Stimulated activated CD8-positive, alpha-beta memory T cell treated with anti-CD3 and anti-CD28 coated beads, Interleukin-12 subunit alpha, Interleukin-12 subunit beta, amount 100 ng/mL, for 4 hours (primary cell): ENCODE results near the gene RSU1.

ENCODE experiments used
- DNase-seq: peaks from one replicate; pipeline ENCODE4 v3.0.0-alpha.2; 2020; ENCODE audit warnings: low read depth

RSU1 gene

GRCh38 chr10:16822027-16822426 lies 4.8 kb upstream of the RSU1 start:
- no peak for DNase-seq

- DNase-seq = no peak
Measured at GRCh38 chr10:16820421-16820820, 3.2 kb upstream of the RSU1 start.

DNA sequence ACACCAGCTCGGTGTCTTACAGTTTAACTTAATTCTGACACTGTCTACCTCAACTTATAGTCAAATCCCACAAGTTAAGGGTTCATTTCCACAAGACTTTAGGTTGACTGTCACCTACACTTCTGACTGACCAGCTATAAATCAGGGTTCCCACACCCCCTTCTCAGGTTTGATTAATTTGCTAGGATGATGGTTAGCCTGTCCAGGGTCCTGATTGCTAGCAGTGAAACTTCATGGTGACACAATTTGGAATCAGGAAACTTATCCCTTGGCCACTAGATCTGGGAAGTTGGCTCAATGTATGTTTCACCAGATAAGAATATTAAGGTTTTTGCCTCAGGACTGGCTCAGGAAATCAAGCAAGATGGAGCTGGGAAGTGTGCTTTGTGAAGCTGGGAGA lies 2.8 kb upstream of the RSU1 start:
- no peak for DNase-seq

- DNase-seq = no peak
Measured at GRCh38 chr10:16819436-16819835, 2.2 kb upstream of the RSU1 start.

GRCh38 chr10:16819026-16819425 lies 1.8 kb upstream of the RSU1 start:
- no peak for DNase-seq

DNA sequence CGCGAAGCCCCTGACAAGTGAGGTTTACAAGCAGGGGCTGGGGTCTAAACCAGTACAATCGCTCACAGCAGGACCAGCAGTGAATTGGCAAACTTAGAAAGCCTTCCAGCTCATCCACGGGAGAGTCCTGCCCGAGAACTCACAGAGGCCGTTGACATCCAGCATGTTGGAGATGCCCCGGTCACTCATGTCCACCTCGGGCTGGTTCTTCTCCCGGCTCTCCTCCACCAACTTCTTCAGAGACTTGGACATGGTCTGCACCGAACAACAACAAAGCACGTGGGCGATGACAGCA lies 447 bp downstream of the RSU1 start:
- DNase-seq = no peak

GRCh38 chr10:16816171-16816570 lies 1.1 kb downstream of the RSU1 start:
- no peak for DNase-seq

DNA sequence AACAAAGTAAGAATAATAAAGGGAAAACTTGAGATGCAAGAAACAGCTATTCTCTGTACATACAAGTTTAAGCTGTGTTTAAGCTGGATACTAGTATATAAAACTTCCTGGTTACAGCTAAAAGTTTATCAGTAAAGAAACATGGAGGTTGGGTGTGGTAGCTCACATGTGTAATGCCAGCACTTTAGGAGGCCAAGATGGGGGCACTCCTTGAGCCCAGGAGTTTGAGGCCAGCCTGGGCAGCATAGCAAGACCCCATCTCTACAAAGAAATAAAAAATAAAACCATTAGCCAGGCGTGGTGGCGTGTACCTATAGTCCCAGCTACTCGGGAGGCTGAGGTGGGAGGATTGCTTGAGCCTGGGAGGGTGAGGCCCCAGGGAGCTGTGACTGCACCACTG lies 3.2 kb downstream of the RSU1 start:
- DNase-seq = no peak

DNA sequence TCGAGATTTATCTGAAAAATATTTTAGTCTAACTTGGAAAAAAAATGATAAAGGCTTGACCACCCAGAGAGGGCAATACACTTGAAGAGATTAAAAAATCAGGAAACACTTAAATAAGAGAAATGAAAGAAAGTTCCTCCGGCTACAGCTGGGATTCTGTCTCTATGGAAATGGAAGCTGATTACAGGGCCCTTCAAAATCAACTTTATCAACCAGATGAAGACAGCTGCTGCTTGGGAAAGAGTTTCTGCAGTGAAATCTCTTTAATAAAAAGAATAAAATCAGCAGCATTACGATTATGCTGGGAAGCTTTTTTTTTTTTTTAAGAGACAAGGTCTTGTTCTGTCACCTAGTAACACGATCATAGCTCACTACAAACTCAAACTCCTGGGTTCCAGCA lies 4.5 kb downstream of the RSU1 start:
- DNase-seq = no peak

DNA sequence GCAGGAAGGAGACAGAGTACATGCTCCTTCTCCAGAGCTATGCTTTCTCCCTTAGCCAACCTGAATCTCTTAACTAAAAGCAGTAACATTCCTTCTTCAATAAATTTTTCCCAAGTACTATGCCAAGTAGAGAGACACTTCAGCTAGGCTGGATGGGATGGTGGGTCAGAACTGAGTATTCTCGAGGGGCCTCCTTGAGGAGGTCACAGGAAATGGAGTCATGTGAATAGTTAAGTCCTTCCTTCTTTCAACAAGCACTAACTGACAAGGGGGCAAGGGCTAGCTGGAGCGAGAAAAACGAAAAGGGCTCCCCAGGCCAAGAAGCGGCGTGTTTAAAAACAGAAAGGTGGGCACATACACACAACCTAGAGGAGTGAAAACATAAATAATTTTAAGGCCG lies 5.5 kb downstream of the RSU1 start:
- DNase-seq = no peak

GRCh38 chr10:16811292-16811691 lies 5.9 kb downstream of the RSU1 start:
- no peak for DNase-seq

- DNase-seq = no peak
Measured at GRCh38 chr10:16809074-16809718, 8.0 kb downstream of the RSU1 start.

DNA sequence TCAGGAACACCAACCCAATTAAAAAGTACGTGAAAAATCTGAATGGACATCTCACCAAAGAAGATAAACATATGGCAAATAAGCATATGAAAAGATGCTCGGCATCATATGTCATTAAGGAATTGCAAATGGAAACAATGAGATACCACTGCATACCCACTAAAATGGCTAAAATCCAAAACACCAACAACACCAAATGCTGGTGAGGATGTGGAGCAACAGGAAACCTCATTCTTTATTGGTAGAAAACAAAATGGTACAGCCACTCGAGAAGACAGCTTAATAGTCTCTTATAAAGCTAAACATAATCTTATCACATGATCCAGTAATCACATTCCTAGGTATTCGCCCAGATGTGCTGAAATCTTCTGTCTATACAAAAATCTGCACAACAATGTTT lies 13.1 kb downstream of the RSU1 start:
- no peak for DNase-seq

GRCh38 chr10:16803464-16803863 lies 13.8 kb downstream of the RSU1 start:
- DNase-seq = no peak

GRCh38 chr10:16799621-16800020 lies 17.6 kb downstream of the RSU1 start:
- DNase-seq = no peak

- no peak for DNase-seq
Measured at GRCh38 chr10:16798571-16798970, 18.7 kb downstream of the RSU1 start.

- DNase-seq = no peak
Measured at GRCh38 chr10:16795410-16796073, 21.7 kb downstream of the RSU1 start.

GRCh38 chr10:16794005-16794404 lies 23.2 kb downstream of the RSU1 start:
- no peak for DNase-seq

DNA sequence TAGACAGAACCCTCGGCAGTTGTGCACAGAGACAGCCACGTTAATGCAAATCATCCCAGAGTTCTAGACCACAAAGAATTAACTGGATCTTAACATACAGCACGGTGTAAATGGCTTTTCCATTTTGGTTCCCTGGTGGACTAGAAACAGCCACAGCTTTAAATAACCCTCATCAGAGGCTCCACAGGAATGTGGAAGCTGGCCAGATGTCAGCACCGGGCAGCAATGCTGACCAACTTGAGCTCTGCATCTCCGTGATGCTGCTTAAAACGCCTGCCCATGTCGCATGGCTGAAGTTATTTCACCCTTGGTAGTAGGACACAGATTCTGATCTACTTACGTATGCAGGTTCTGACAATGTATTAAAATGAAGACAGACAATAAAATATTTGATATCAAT lies 24.5 kb downstream of the RSU1 start:
- no peak for DNase-seq

DNA sequence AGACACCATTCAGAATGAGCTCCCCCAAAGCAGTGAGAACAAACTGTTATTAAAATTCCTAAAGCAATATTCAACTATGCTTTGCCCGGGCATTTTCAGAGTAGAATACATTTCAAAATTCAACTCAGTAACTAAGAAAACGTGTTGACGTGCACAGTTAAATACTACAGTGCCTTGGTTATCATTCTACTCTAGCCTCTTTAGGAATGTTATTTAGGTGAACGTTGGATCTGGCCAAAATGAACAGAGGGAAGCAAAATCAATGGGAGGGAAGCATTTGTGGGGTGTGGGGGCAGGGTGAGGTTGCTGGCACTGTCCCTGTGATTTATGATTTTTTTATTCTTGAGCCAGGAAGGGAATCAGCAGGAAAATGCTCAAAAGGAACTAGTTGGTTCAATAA lies 27.5 kb downstream of the RSU1 start:
- DNase-seq = no peak

GRCh38 chr10:16789261-16789660 lies 28.0 kb downstream of the RSU1 start:
- no peak for DNase-seq

GRCh38 chr10:16788778-16789177 lies 28.4 kb downstream of the RSU1 start:
- DNase-seq = no peak

- DNase-seq = no peak
Measured at GRCh38 chr10:16788125-16788524, 29.1 kb downstream of the RSU1 start.

- peak; percentile 32 for DNase-seq
Measured at GRCh38 chr10:16787361-16787791, 29.8 kb downstream of the RSU1 start.
